ES-I3 (cell line): ENCODE results near the gene KNL1.
"Not testable (repeated sequence)": the region's sequence is repeated elsewhere in the genome, so short reads cannot be mapped to it uniquely, and the experiment has no call there.

Experiments
- H3K36me3 ChIP-seq: 2 replicates; pipeline ENCODE4 v1.6.1; 2013; ENCODE audit warnings: mild to moderate bottlenecking, low read length, control low read depth, moderate library complexity; ENCODE audit not compliant: insufficient read depth
- H3K4me1 ChIP-seq: 2 replicates; pipeline ENCODE4 v1.6.1; 2013; ENCODE audit warnings: mild to moderate bottlenecking, control low read depth, low read length; ENCODE audit not compliant: insufficient read depth
- H3K9ac ChIP-seq: 2 replicates; pipeline ENCODE4 v1.6.1; 2013; ENCODE audit warnings: low read depth, mild to moderate bottlenecking, low read length, moderate library complexity
- H3K9me3 ChIP-seq: 2 replicates; pipeline ENCODE4 v1.6.1; 2013; ENCODE audit warnings: mild to moderate bottlenecking, low read length, moderate library complexity; ENCODE audit not compliant: control insufficient read depth, insufficient read depth

KNL1 gene

GRCh38 chr15:40598672-40599071 is 4.6 kb downstream of the KNL1 start:
- H3K9ac ChIP-seq = no peak overlapping the region
- 0 out of 2 replicates have a peak, but pooled peaks cover 3% of the 10 kb centered on the region for H3K4me1 ChIP-seq
- no peaks in the 10 kb centered on the region for H3K9me3 ChIP-seq
- H3K36me3 ChIP-seq = no peaks in the 10 kb centered on the region

- Histone ChIP-seq H3K4me1 (no peaks in the 10 kb centered on the region), H3K36me3 (no peaks in the 10 kb centered on the region), H3K9me3 (no peaks in the 10 kb centered on the region), H3K9ac (no peak overlapping the region)
Observed at GRCh38 chr15:40600956-40601355, 6.9 kb downstream of the KNL1 start.

GRCh38 chr15:40603935-40604334 is 9.9 kb downstream of the KNL1 start:
- no peaks in the 10 kb centered on the region for H3K9me3 ChIP-seq
- no peaks in the 10 kb centered on the region; the same call in 1 of the 2 replicates for H3K36me3 ChIP-seq
- H3K4me1 ChIP-seq = no peaks in the 10 kb centered on the region
- H3K9ac ChIP-seq = no peak overlapping the region

GRCh38 chr15:40613080-40613479 is 19.0 kb downstream of the KNL1 start:
- Histone ChIP-seq H3K4me1 (no peaks in the 10 kb centered on the region), H3K36me3 (no peaks in the 10 kb centered on the region), H3K9ac (no peak overlapping the region), H3K9me3 (no peaks in the 10 kb centered on the region)

- H3K9ac ChIP-seq = no peak overlapping the region
- H3K36me3 ChIP-seq = no peaks in the 10 kb centered on the region
- no peaks in the 10 kb centered on the region for H3K4me1 ChIP-seq
- no peaks in the 10 kb centered on the region for H3K9me3 ChIP-seq
Observed at GRCh38 chr15:40618023-40618422, 24.0 kb downstream of the KNL1 start.

- H3K4me1 ChIP-seq = no peaks in the 10 kb centered on the region
- no peaks in the 10 kb centered on the region for H3K9me3 ChIP-seq
- H3K36me3 ChIP-seq = no peaks in the 10 kb centered on the region
- no peak overlapping the region for H3K9ac ChIP-seq
Observed at GRCh38 chr15:40618906-40619305, 24.9 kb downstream of the KNL1 start.

- Histone ChIP-seq H3K4me1 (no peaks in the 10 kb centered on the region), H3K36me3 (no peaks in the 10 kb centered on the region), H3K9me3 (no peaks in the 10 kb centered on the region), H3K9ac (no peak overlapping the region)
Observed at GRCh38 chr15:40623361-40623760, 29.3 kb downstream of the KNL1 start.

- H3K9me3 ChIP-seq = no peaks in the 10 kb centered on the region
- H3K36me3 ChIP-seq = peaks cover 5% of the 10 kb centered on the region; the same call in 1 of the 2 replicates
- no peak overlapping the region for H3K9ac ChIP-seq
- no peaks in the 10 kb centered on the region for H3K4me1 ChIP-seq
Observed at GRCh38 chr15:40630313-40630712, 36.3 kb downstream of the KNL1 start.

GRCh38 chr15:40633178-40633577 is 39.1 kb downstream of the KNL1 start:
- no peak overlapping the region for H3K9ac ChIP-seq
- no peaks in the 10 kb centered on the region for H3K4me1 ChIP-seq
- no peaks in the 10 kb centered on the region for H3K9me3 ChIP-seq
- H3K36me3 ChIP-seq = peaks cover 5% of the 10 kb centered on the region; the same call in 1 of the 2 replicates

GRCh38 chr15:40637221-40637745 is 43.2 kb downstream of the KNL1 start:
- Histone ChIP-seq H3K9ac (no peak overlapping the region), H3K9me3 (no peaks in the 10 kb centered on the region), H3K36me3 (no peaks in the 10 kb centered on the region), H3K4me1 (no peaks in the 10 kb centered on the region)

- Histone ChIP-seq H3K4me1 (no peaks in the 10 kb centered on the region), H3K36me3 (no peaks in the 10 kb centered on the region), H3K9me3 (no peaks in the 10 kb centered on the region), H3K9ac (no peak overlapping the region)
Observed at GRCh38 chr15:40639677-40640076, 45.6 kb downstream of the KNL1 start.

- Histone ChIP-seq H3K9me3 (no peaks in the 10 kb centered on the region), H3K36me3 (peaks cover 6% of the 10 kb centered on the region; the same call in 1 of the 2 replicates), H3K9ac (no peak overlapping the region), H3K4me1 (no peaks in the 10 kb centered on the region)
Observed at GRCh38 chr15:40647523-40647922, 53.5 kb downstream of the KNL1 start.

GRCh38 chr15:40650479-40650878 is 56.4 kb downstream of the KNL1 start:
- Histone ChIP-seq H3K9me3 (no peaks in the 10 kb centered on the region), H3K36me3 (peaks cover 6% of the 10 kb centered on the region), H3K9ac (no peak overlapping the region), H3K4me1 (no peaks in the 10 kb centered on the region)

- Histone ChIP-seq H3K9me3 (no peaks in the 10 kb centered on the region), H3K36me3 (no peaks in the 10 kb centered on the region), H3K4me1 (no peaks in the 10 kb centered on the region), H3K9ac (no peak overlapping the region)
Observed at GRCh38 chr15:40660686-40661085, 66.6 kb downstream of the KNL1 start.

GRCh38 chr15:40664909-40665308 is 70.9 kb downstream of the KNL1 start:
- no peaks in the 10 kb centered on the region for H3K4me1 ChIP-seq
- no peaks in the 10 kb centered on the region for H3K9me3 ChIP-seq
- H3K36me3 ChIP-seq = no peaks in the 10 kb centered on the region
- H3K9ac ChIP-seq = no peak overlapping the region

GRCh38 chr15:40676290-40676689 is 82.2 kb downstream of the KNL1 start:
- H3K4me1 ChIP-seq, H3K9ac ChIP-seq, H3K9me3 ChIP-seq, H3K36me3 ChIP-seq: not testable (repeated sequence)
